Measurements from ENCODE around the gene RAB11FIP4. TPM values are rescaled to one million over a fixed set of nuclear protein-coding genes. Genes with fewer than 3 reads are reported as not detected.

The RAB11FIP4 gene
- total and polyA plus RNA-seq, 2 of the 13 experiments (the other 11 are each of a cell fraction or from before 2014, with no cell fraction given), result 28.0 to 89.3 TPM

GRCh38 chr17:31549525-31550388 lies 158.3 kb downstream of the RAB11FIP4 start (continued):
- TF ChIP-seq ZBTB25 (CRISPR knock-in tag; IDR thresholded peaks at IDR 0.05) (peak; percentile 46; the same call in 1 of the 2 replicates), ZMAT5 (CRISPR knock-in tag; IDR thresholded peaks at IDR 0.05; ENCODE audit: borderline replicate concordance, low read depth) (no peak), TBL1XR1 (IDR thresholded peaks at IDR 0.05; ENCODE audit: borderline replicate concordance, low read length, partially characterized antibody) (peak; percentile 60), ZNF747 (CRISPR knock-in tag; IDR thresholded peaks at IDR 0.05; ENCODE audit: borderline replicate concordance) (peak; percentile 22; the same call in 1 of the 2 replicates), ATF2 (CRISPR knock-in tag; IDR thresholded peaks at IDR 0.05) (peak; percentile 63), ZNF761 (CRISPR knock-in tag; conservative IDR thresholded peaks at IDR 0.05) (peak; percentile 68; the same call in 1 of the 2 replicates), CAMTA2 (CRISPR knock-in tag; IDR thresholded peaks at IDR 0.05; ENCODE audit: borderline replicate concordance) (no peak), FOXA3 (CRISPR knock-in tag; IDR thresholded peaks at IDR 0.05) (peak; percentile 10; the same call in 1 of the 2 replicates), ZNF607 (CRISPR knock-in tag; IDR thresholded peaks at IDR 0.05; ENCODE audit: borderline replicate concordance) (no peak), ARHGAP35 (CRISPR knock-in tag; IDR thresholded peaks at IDR 0.05; ENCODE audit: borderline replicate concordance) (peak; percentile 37; the same call in 1 of the 2 replicates), MTA1 (CRISPR knock-in tag; IDR thresholded peaks at IDR 0.05; ENCODE audit: borderline replicate concordance) (peak; percentile 49), ZNF331 (CRISPR knock-in tag; IDR thresholded peaks at IDR 0.05) (no peak), MYC (CRISPR knock-in tag; IDR thresholded peaks at IDR 0.05; ENCODE audit: borderline replicate concordance) (peak; percentile 79; the same call in 1 of the 2 replicates), HNF1B (CRISPR knock-in tag; IDR thresholded peaks at IDR 0.05) (no peak), ZNF282 (IDR thresholded peaks at IDR 0.05; ENCODE audit: partially characterized antibody) (no peak), ZNF556 (CRISPR knock-in tag; IDR thresholded peaks at IDR 0.05; ENCODE audit: borderline replicate concordance) (peak; percentile 90; the same call in 1 of the 2 replicates), MNT (IDR thresholded peaks at IDR 0.05) (no peak), SMAD1 (CRISPR knock-in tag; IDR thresholded peaks at IDR 0.05; ENCODE audit: borderline replicate concordance, low read depth) (0 out of 2 replicates have a peak, but pooled peaks have one; percentile 25), TCF7 (IDR thresholded peaks at IDR 0.05; ENCODE audit: low read depth) (no peak), NCOA2 (CRISPR knock-in tag; IDR thresholded peaks at IDR 0.05) (no peak), TOE1 (CRISPR knock-in tag; IDR thresholded peaks at IDR 0.05) (peak; percentile 96), ZNF484 (CRISPR knock-in tag; IDR thresholded peaks at IDR 0.05; ENCODE audit: borderline replicate concordance, low read depth) (no peak)

Measured in HepG2 (cell line).